Measurements from ENCODE around the gene RAC3.

DNA sequence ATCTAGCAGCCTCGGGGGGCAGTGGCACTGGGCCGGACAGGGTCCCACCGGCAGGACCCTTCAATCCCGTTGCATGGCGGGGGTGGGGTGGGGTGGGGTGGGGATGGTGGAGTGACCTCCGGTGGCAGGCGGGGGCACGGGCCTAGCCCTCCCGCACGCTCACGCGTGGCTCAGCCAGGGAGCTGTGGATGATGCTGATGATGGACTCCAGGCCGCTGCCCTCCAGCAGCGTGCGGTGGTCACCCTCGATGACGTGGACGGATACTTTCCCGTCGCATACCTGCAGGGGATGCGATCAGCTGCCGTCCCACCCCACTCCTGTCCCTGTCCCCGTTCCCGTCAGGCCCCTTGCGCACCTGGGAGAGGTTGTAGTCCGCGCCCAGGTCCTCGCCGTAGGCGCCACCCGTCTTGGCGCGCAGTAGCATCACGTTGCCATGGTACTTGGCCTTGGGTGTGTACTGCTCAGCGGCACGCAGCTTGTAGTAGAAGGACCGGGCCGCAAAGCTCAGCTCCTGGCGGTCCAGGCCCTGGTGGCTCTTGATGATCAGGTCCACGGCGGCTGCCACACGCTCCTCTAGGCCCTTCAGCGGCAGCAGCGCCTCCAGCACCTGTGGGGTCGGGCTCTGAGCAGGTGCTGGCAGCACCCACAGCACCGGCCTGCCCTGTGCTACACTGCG lies 47.7 kb downstream of the RAC3 start:
- TF ChIP-seq EZH2 (IDR thresholded peaks at IDR 0.05; ENCODE audit: borderline replicate concordance, low read length) (no peak), CTCF (IDR thresholded peaks at IDR 0.05; ENCODE audit: low read length) (no peak)

All from OCI-LY1 (cell line).